HCT116 (cell line): ENCODE data around the gene REEP6. TPM values are rescaled to one million over a fixed set of nuclear protein-coding genes. Genes with fewer than 3 reads are reported as not detected.

Source experiments
- ATAC-seq: fragments of 200-7000 bp; cut with Tn5 transposase; 2 replicates; pipeline ENCODE4 v1.9.1; 2020; ENCODE audit warnings: mild to moderate bottlenecking, moderate library complexity
- BruUV-seq: library from RNA; stranded (reverse); fragments of 400-500 nt; replicated peaks from 2 replicates; lab custom pipeline; 2021; lab: Mats Ljungman, UMichigan
- CTCF ChIA-PET: fragments of 300-600 bp; sonication (Branson Sonifier 250); formaldehyde crosslinking; loops from one replicate; lab custom pipeline; 2021; ENCODE audit warnings: antibody characterized with exemption; lab: Charles Lee
- POLR2A ChIA-PET: fragments of 300-600, 350-600 bp; sonication (Branson Sonifier 250); formaldehyde crosslinking; loops from one replicate; lab custom pipeline; 2021; ENCODE audit warnings: antibody characterized with exemption; lab: Charles Lee
- RAD21 ChIA-PET, 2 experiments: fragments of 300-600 bp; sonication (Branson Sonifier 250); formaldehyde crosslinking; loops; one replicate each; lab custom pipeline; 2023; ENCODE audit warnings: low total read pairs in 2 of 2; ENCODE audit not compliant: uncharacterized antibody in 2 of 2, unreplicated experiment in 2 of 2, low non-redundant PET in 1 of 2; lab: Charles Lee
- DNase-seq: peaks from one replicate; pipeline ENCODE4 v3.0.0-alpha.2; 2010; ENCODE audit warnings: low read depth, low spot score
- H2AFZ ChIP-seq: fragments of 200-600 bp; shearing (Covaris generic), sonication (generic); 2 replicates; pipeline ENCODE4 v1.6.1; 2017; ENCODE audit warnings: low read depth, mixed run types, mixed read lengths, antibody characterized with exemption, low read length; ENCODE audit not compliant: poor library complexity, severe bottlenecking
- H3K27ac ChIP-seq: 2 replicates; pipeline ENCODE4 v1.5.1; 2012; ENCODE audit warnings: low read depth, low read length
- H3K27me3 ChIP-seq: fragments of 200-600 bp; sonication (generic); 2 replicates; pipeline ENCODE4 v1.6.1; 2016; ENCODE audit warnings: mixed run types, low read length, mixed read lengths; ENCODE audit not compliant: insufficient read depth
- H3K36me3 ChIP-seq, 2 experiments: fragments of 200-500 bp in 1 of 2; fragments of 200-600 bp in 1 of 2; sonication (Bioruptor generic) in 1 of 2; sonication (generic) in 1 of 2; 2 replicates each; pipeline versions ENCODE4 v1.5.1 to v1.6.1; 2014 to 2016; ENCODE audit warnings: low read length in 2 of 2, inconsistent platforms in 1 of 2, mixed read lengths in 1 of 2, mixed run types in 1 of 2; ENCODE audit not compliant: insufficient read depth in 2 of 2, control insufficient read depth in 1 of 2
- H3K4me1 ChIP-seq, 2 experiments: fragments of 200-600 bp in 1 of 2; sonication (generic) in 1 of 2; 2 replicates each; pipeline versions ENCODE4 v1.5.1 to v1.6.1; 2012 to 2017; ENCODE audit warnings: low read length in 2 of 2, inconsistent platforms in 1 of 2, mild to moderate bottlenecking in 1 of 2, mixed read lengths in 1 of 2, mixed run types in 1 of 2, moderate library complexity in 1 of 2; ENCODE audit not compliant: insufficient read depth in 2 of 2, control insufficient read depth in 1 of 2
- H3K4me2 ChIP-seq: fragments of 200-600 bp; sonication (generic); 2 replicates; pipeline ENCODE4 v1.6.1; 2017; ENCODE audit warnings: mixed run types, low read length, mixed read lengths
- H3K4me3 ChIP-seq, 2 experiments: fragments of 200-600 bp in 1 of 2; sonication (generic) in 1 of 2; replicated peaks in 1 of 2; 2 replicates each; pipeline ENCODE4 v1.5.1; 2011 to 2016; ENCODE audit warnings: low read length in 2 of 2, control low read depth in 1 of 2, low read depth in 1 of 2, mild to moderate bottlenecking in 1 of 2, mixed read lengths in 1 of 2, mixed run types in 1 of 2
- H3K79me2 ChIP-seq: fragments of 200-600 bp; sonication (generic); 2 replicates; pipeline ENCODE4 v1.6.1; 2017; ENCODE audit warnings: mild to moderate bottlenecking, mixed run types, low read length, moderate library complexity, mixed read lengths; ENCODE audit not compliant: insufficient read depth
- H3K9ac ChIP-seq: fragments of 200-600 bp; sonication (generic); 2 replicates; pipeline ENCODE4 v1.6.1; 2016; ENCODE audit warnings: low read length, mixed read lengths
- H3K9me2 ChIP-seq: fragments of 200-600 bp; sonication (generic), shearing (Covaris generic); 2 replicates; pipeline ENCODE4 v1.6.1; 2017; ENCODE audit warnings: mixed run types, mild to moderate bottlenecking, moderate library complexity; ENCODE audit not compliant: insufficient read depth
- H3K9me3 ChIP-seq, 2 experiments: fragments of 200-500 bp in 1 of 2; fragments of 200-600 bp in 1 of 2; sonication (Bioruptor generic) in 1 of 2; sonication (generic) in 1 of 2; 2 replicates each; pipeline ENCODE4 v1.6.1; 2014 to 2017; ENCODE audit warnings: low read length in 2 of 2, mixed read lengths in 2 of 2, inconsistent platforms in 1 of 2, low read depth in 1 of 2, mild to moderate bottlenecking in 1 of 2, mixed run types in 1 of 2, moderate library complexity in 1 of 2; ENCODE audit not compliant: control insufficient read depth in 1 of 2, insufficient read depth in 1 of 2
- H4K20me1 ChIP-seq: fragments of 200-600 bp; sonication (generic), shearing (Covaris generic); 2 replicates; pipeline ENCODE4 v1.6.1; 2017; ENCODE audit warnings: mixed run types, mild to moderate bottlenecking, moderate library complexity; ENCODE audit not compliant: insufficient read depth
- ATF3 ChIP-seq: IDR thresholded peaks from 2 replicates; pipeline ENCODE4 v1.6.1; 2012
- CBX3 ChIP-seq: IDR thresholded peaks from 2 replicates; pipeline ENCODE4 v1.6.1; 2012; ENCODE audit warnings: low read depth
- CTCF ChIP-seq, 3 experiments: fragments of 200-600 bp in 1 of 3; sonication (generic) in 1 of 3; IDR thresholded peaks in 2 of 3; conservative IDR thresholded peaks in 1 of 3; 2 replicates each; pipeline ENCODE4 v1.5.1; 2012 to 2017; ENCODE audit warnings: low read depth in 2 of 3, low read length in 2 of 3, antibody characterized with exemption in 1 of 3, borderline replicate concordance in 1 of 3, control low read depth in 1 of 3, mild to moderate bottlenecking in 1 of 3, mixed read lengths in 1 of 3, mixed run types in 1 of 3, moderate library complexity in 1 of 3; ENCODE audit not compliant: insufficient read depth in 1 of 3
- EGR1 ChIP-seq: IDR thresholded peaks from 2 replicates; pipeline ENCODE4 v1.6.1; 2012; ENCODE audit warnings: low read depth
- EZH2 ChIP-seq: fragments of 200-600 bp; sonication (generic); IDR thresholded peaks from 2 replicates; pipeline ENCODE4 v1.6.1; 2017; ENCODE audit warnings: antibody characterized with exemption, mixed run types
- EZH2phosphoT487 ChIP-seq: fragments of 200-600 bp; IDR thresholded peaks from 2 replicates; pipeline ENCODE4 v1.6.1; 2018; ENCODE audit warnings: antibody characterized with exemption, borderline replicate concordance
- FOSL1 ChIP-seq: IDR thresholded peaks from 2 replicates; pipeline ENCODE4 v1.6.1; 2012; ENCODE audit warnings: low read depth
- MAX ChIP-seq: IDR thresholded peaks from 2 replicates; pipeline ENCODE4 v1.6.1; 2012
- RAD21 ChIP-seq: IDR thresholded peaks from 2 replicates; pipeline ENCODE4 v1.6.1; 2012; ENCODE audit warnings: low read depth, mild to moderate bottlenecking
- SP1 ChIP-seq: IDR thresholded peaks from 2 replicates; pipeline ENCODE4 v1.6.1; 2012; ENCODE audit warnings: low read depth
- TCF7L2 ChIP-seq: IDR thresholded peaks from 2 replicates; pipeline ENCODE4 v1.7.0; 2011; ENCODE audit warnings: borderline replicate concordance, inconsistent platforms; ENCODE audit not compliant: insufficient read depth, insufficient read length; ENCODE audit errors: extremely low read depth
- ZBTB33 ChIP-seq: IDR thresholded peaks from 2 replicates; pipeline ENCODE4 v1.6.1; 2011; ENCODE audit warnings: mild to moderate bottlenecking, low read length, moderate library complexity; ENCODE audit not compliant: insufficient replicate concordance; ENCODE audit errors: extremely low read depth
- intact Hi-C: fragments of 100-400 bp; cut with micrococcal nuclease; formaldehyde crosslinking; loops from 2 replicates; pipeline ENCODE4 v1.10.0; 2022
- total RNA-seq: library from RNA; stranded (reverse); gene quantifications from one replicate; pipeline ENCODE4 v1.2.1, GENCODE V29; 2021; ENCODE audit not compliant: unreplicated experiment

REEP6 gene
- total RNA-seq, 1 experiment from 2014 or later = 53.9 TPM

- no peak for TF ChIP-seq MAX
- no peak for TF ChIP-seq EZH2
- no peak for TF ChIP-seq FOSL1
- no peak for TF ChIP-seq CBX3
- no peak for TF ChIP-seq SP1
- TF ChIP-seq EGR1 = no peak
- no peak for TF ChIP-seq CTCF (IDR thresholded peaks at IDR 0.05 in 2 of 3, conservative IDR thresholded peaks at IDR 0.05 in 1 of 3; ENCODE audit: borderline replicate concordance in 1 of 3, insufficient read depth in 1 of 3, low read depth in 2 of 3, low read length in 2 of 3)
- no peak for TF ChIP-seq ATF3
- no peak for TF ChIP-seq ZBTB33
- no peak for TF ChIP-seq RAD21
- TF ChIP-seq EZH2phosphoT487 = no peak
- no peak for TF ChIP-seq TCF7L2
- TF ChIP-seq, all 23 proteins: peak for 0
- Histone ChIP-seq H3K79me2 (no peaks in the 10 kb centered on the region), H3K4me2 (no peak overlapping the region), H3K27ac (no peak overlapping the region), H3K9me3 (no peaks in the 10 kb centered on the region), H3K27me3 (no peaks in the 10 kb centered on the region), H4K20me1 (no peaks in the 10 kb centered on the region), H3K4me1 (no peaks in the 10 kb centered on the region), H3K36me3 (no peaks in the 10 kb centered on the region), H2AFZ (no peak overlapping the region), H3K9me2 (no peaks in the 10 kb centered on the region), H3K9ac (no peak overlapping the region), H3K4me3 (no peak overlapping the region)
- no TSS peak for BruUV-seq
- ATAC-seq = no peak
- intact Hi-C loops = no loop called here
- ChIA-PET CTCF (no interaction called here), RAD21 (no interaction called here), POLR2A (no interaction called here)
- no peak for DNase-seq
Measured at GRCh38 chr19:1528596-1529429, 37.8 kb downstream of the REEP6 start.
